ENCODE results near the gene RAB3C.

RAB3C gene

DNA sequence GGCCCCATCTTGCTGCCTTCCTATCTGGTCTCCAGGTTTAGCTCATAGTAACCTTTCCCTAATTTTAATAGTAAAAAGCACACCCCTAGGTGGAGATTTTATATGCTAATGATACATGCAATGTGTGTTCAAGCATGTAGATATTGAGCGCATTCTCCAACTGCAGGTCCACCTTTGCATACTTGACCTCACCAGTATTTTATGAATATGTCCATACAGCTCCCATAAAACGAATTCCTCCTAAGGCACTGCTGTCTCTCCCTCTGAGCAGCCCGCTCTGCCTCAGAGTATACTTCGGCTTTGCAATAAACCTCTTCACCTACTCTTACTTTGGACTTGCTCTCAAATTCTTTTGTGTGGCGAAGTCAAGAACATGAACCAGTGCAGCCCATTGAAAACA lies 153.3 kb downstream of the RAB3C start:
- H3K4me3 Mint-ChIP-seq = no peak overlapping the region
- no peaks in the 10 kb centered on the region for H3K9me3 Mint-ChIP-seq
- no peak for DNase-seq
- no peak overlapping the region for H3K27ac Mint-ChIP-seq
- no peaks in the 10 kb centered on the region for H3K27me3 Mint-ChIP-seq (ENCODE audit: low read depth, poor library complexity)
- TF ChIP-seq, protein P1, sequence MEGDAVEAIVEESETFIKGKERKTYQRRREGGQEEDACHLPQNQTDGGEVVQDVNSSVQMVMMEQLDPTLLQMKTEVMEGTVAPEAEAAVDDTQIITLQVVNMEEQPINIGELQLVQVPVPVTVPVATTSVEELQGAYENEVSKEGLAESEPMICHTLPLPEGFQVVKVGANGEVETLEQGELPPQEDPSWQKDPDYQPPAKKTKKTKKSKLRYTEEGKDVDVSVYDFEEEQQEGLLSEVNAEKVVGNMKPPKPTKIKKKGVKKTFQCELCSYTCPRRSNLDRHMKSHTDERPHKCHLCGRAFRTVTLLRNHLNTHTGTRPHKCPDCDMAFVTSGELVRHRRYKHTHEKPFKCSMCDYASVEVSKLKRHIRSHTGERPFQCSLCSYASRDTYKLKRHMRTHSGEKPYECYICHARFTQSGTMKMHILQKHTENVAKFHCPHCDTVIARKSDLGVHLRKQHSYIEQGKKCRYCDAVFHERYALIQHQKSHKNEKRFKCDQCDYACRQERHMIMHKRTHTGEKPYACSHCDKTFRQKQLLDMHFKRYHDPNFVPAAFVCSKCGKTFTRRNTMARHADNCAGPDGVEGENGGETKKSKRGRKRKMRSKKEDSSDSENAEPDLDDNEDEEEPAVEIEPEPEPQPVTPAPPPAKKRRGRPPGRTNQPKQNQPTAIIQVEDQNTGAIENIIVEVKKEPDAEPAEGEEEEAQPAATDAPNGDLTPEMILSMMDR (IDR thresholded peaks at IDR 0.05) = no peak
- H3K4me1 Mint-ChIP-seq = peaks cover 4% of the 10 kb centered on the region
- H3K36me3 Mint-ChIP-seq (ENCODE audit: low read depth) = no peaks in the 10 kb centered on the region

DNA sequence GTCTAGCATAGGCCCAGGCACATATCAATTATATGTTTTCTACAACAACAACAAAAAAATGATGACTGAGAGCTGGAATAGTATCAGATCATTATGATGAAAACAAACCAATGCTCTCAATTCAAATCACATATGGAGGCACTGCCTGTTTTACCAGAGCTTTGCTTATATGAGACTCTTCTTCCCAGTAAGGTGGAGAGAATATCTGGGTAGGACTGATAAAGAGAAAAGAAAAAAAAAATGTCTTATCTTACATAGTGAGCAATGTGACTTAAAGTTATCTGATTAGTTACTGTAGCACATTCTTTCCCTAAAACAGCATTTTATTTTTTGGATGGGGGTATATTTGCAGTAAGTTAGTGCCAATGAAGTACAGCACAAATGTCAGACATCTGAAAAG lies 154.8 kb downstream of the RAB3C start:
- H3K4me1 Mint-ChIP-seq = peaks cover 4% of the 10 kb centered on the region
- no peak overlapping the region for H3K27ac Mint-ChIP-seq
- H3K4me3 Mint-ChIP-seq = no peak overlapping the region
- TF ChIP-seq, protein P1 (IDR thresholded peaks at IDR 0.05) = no peak
- H3K27me3 Mint-ChIP-seq (ENCODE audit: low read depth, poor library complexity) = no peaks in the 10 kb centered on the region
- H3K36me3 Mint-ChIP-seq (ENCODE audit: low read depth) = no peaks in the 10 kb centered on the region
- DNase-seq = no peak
- H3K9me3 Mint-ChIP-seq = no peaks in the 10 kb centered on the region

DNA sequence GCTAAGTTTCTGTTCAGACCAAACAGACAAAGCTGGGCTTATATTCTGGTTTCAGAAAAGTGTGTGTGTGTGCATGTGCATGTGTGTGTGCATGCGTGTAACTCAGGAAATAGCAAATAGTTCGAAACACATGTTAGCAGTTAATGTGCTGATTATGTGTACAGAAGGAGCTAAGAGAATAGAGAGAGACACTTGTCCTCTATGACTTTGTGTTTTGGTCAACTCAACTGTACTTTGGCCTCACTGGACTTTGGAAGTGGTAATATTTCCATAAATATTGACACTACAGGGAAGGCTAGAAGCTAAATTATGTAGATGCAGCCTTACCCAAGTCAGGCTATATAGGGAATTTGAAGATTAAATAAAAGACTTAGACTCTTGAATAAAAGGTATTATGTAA lies 155.5 kb downstream of the RAB3C start:
- peaks cover 4% of the 10 kb centered on the region for H3K4me1 Mint-ChIP-seq
- no peaks in the 10 kb centered on the region for H3K27me3 Mint-ChIP-seq (ENCODE audit: low read depth, poor library complexity)
- H3K4me3 Mint-ChIP-seq = no peak overlapping the region
- H3K9me3 Mint-ChIP-seq = no peaks in the 10 kb centered on the region
- DNase-seq = no peak
- TF ChIP-seq, protein P1 (IDR thresholded peaks at IDR 0.05) = no peak
- no peaks in the 10 kb centered on the region for H3K36me3 Mint-ChIP-seq (ENCODE audit: low read depth)
- H3K27ac Mint-ChIP-seq = no peak overlapping the region

DNA sequence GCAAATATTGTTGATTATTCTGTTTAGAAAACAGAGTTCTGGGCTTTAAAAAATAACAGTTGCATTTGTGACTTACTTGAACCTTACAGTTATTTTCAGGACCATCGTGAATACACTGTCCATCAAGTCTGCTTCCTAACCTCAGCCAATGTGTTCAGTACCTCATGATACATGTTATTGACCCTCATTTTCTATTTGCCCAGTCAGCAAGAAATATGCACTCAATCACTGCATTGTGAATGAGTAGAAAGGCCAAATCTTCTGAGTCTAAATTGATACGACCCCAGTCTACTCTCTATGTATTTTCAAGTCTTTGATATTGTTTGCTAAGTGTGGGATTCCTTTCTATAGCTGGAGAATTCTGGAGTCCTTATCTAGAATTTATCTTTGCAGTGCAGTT lies 156.2 kb downstream of the RAB3C start:
- Mint-ChIP-seq H3K36me3 (ENCODE audit: low read depth) (no peaks in the 10 kb centered on the region), H3K27me3 (ENCODE audit: low read depth, poor library complexity) (no peaks in the 10 kb centered on the region), H3K4me3 (no peak overlapping the region), H3K9me3 (no peaks in the 10 kb centered on the region), H3K27ac (no peak overlapping the region), H3K4me1 (peaks cover 3% of the 10 kb centered on the region)
- DNase-seq = no peak
- TF ChIP-seq, protein P1 (IDR thresholded peaks at IDR 0.05) = no peak

DNA sequence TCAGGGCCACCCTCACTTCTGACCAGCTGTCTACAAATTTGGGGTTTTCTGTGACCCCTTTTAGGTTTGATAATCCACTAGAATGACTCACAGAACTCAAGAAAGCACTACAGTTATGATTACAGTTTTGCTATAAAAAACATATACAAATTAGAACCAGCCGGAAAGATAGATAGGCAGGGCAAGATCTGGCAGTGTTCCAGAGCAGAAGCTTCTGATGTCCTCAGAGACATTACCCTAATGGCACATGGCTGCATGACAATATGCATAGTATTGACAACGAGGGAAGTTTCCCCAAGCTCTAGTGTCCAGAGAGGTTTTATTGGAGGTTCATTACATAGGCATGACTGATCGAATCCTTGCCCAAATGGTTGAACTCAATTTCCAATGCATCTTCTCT lies 158.1 kb downstream of the RAB3C start:
- Mint-ChIP-seq H3K27me3 (ENCODE audit: low read depth, poor library complexity) (peaks cover 3% of the 10 kb centered on the region), H3K36me3 (ENCODE audit: low read depth) (no peaks in the 10 kb centered on the region), H3K4me1 (no peaks in the 10 kb centered on the region), H3K9me3 (no peaks in the 10 kb centered on the region), H3K27ac (no peak overlapping the region), H3K4me3 (no peak overlapping the region)
- TF ChIP-seq, protein P1 (IDR thresholded peaks at IDR 0.05) = no peak
- no peak for DNase-seq

DNA sequence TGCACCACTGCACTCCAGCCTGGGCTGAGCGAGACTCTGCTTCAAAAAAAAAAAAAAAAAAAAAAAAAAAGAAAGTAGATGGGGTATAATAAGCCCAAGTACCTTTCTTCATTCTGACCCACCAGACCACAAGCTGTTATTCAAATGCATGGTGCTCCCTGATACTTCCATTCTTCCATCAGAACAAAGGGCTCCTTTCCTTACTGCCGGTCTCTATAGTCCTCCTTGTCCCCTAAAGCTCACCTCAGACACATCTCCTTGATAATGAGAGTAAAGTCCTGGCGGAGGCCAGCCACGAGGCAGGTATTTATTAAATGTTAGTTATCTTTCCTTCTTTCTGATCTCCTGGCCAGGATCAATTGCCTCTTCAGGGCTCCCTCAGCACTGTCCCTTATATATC lies 162.5 kb downstream of the RAB3C start:
- DNase-seq = no peak
- Mint-ChIP-seq H3K36me3 (ENCODE audit: low read depth) (no peaks in the 10 kb centered on the region), H3K4me1 (no peaks in the 10 kb centered on the region), H3K9me3 (no peaks in the 10 kb centered on the region), H3K4me3 (no peak overlapping the region), H3K27ac (no peak overlapping the region), H3K27me3 (ENCODE audit: low read depth, poor library complexity) (peaks cover 7% of the 10 kb centered on the region)
- TF ChIP-seq, protein P1 (IDR thresholded peaks at IDR 0.05) = no peak
